Stimulated activated CD8-positive, alpha-beta memory T cell treated with anti-CD3 and anti-CD28 coated beads, Interleukin-7, amount 100 ng/mL, for 48 hours (primary cell): ENCODE measurements around the gene ZFHX3.

Source experiments
- DNase-seq, 2 donors: peaks; one replicate each; pipeline ENCODE4 v3.0.0-alpha.2; 2020; ENCODE audit warnings: low read depth in 1 of 2; ENCODE audit errors: extremely low read depth in 1 of 2

Gene ZFHX3

GRCh38 chr16:72811876-72812275 is 236.1 kb downstream of the ZFHX3 start:
- no peak for DNase-seq

- DNase-seq, result no peak
These were observed 236.7 kb downstream of the ZFHX3 start for GRCh38 chr16:72811188-72811720.

DNA sequence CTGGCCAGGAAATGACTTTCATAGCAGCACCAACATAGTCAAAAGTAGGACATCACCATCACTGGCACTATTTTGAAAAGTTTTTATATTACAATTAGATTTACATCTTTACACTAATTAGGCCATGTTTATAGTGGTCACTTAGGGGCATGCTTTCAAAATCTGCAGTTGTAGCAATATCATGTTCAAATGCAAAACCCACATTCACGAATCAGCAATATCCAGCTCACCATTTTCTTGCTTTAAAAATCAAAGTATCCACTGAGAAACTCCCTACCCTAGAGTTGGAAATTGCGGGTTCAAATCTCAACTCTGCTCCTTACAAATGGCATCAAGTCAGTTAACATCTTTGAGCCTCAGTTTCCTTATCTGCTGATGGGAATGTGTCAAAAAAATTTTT is 237.4 kb downstream of the ZFHX3 start:
- no peak for DNase-seq

DNA sequence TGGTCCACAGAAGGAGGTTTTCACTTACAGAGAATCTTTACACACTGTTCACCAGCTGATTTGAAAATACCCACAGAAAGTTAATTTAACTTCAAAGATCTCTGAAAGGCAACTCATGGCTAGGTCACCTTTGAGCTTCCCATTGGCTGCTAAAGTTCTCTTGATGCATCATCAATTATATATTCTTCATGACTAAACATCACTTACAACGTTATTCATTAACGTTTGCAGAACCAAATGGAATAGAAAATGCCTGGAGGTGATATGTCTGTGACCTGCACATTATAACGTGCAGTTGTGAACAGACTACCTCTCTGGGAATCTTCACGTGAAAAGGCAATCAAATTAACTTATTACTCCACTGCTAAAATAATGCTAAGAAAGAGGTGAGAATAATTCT is 238.5 kb downstream of the ZFHX3 start:
- no peak for DNase-seq

GRCh38 chr16:72808754-72809153 is 239.2 kb downstream of the ZFHX3 start:
- DNase-seq, result no peak

- DNase-seq, result no peak
These were observed 240.7 kb downstream of the ZFHX3 start for GRCh38 chr16:72807245-72807644.

GRCh38 chr16:72805486-72805885 is 242.4 kb downstream of the ZFHX3 start:
- DNase-seq, result no peak

GRCh38 chr16:72800524-72801161 is 247.3 kb downstream of the ZFHX3 start:
- no peak for DNase-seq

DNA sequence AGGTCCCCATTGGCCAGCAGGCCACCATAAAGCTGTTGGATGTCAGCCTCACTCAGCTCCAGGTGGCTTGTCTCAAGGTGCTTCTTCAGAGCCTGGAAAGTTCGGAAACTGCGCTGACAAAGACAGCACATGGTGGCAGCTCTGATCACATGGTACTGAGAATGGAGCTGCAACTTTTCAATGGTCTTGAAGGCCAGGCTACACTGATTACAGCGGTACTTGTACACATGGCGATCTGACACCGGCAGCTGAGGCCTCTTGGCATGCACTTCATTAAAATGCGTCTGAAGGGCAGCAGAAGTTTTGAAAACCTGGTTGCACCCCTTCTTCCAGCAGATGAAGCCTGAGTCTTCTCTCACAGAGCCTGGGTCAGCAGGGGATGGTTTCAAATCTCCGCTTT is 249.7 kb downstream of the ZFHX3 start:
- DNase-seq, result no peak

DNA sequence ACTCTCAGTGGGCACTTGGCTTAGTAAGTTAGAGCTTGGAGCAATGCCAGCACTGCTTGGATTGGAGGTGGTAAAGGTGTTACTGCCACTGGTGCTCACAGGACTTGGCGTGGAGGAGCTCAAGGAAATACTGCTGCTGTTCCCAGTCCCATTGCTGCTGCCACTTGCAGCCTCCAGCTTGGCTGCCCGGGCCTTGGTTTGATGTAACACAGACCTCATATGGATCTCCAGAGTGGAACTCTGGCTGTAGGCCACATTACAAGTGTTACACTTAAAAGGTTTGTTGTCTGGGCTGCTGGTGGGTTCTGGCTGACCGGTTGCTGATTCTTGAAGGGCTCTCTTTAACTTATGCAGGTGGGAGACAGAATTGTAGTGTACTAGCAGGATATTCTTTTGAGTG is 250.3 kb downstream of the ZFHX3 start:
- DNase-seq, result no peak

- no peak for DNase-seq
These were observed 251.7 kb downstream of the ZFHX3 start for GRCh38 chr16:72796222-72796621.

DNA sequence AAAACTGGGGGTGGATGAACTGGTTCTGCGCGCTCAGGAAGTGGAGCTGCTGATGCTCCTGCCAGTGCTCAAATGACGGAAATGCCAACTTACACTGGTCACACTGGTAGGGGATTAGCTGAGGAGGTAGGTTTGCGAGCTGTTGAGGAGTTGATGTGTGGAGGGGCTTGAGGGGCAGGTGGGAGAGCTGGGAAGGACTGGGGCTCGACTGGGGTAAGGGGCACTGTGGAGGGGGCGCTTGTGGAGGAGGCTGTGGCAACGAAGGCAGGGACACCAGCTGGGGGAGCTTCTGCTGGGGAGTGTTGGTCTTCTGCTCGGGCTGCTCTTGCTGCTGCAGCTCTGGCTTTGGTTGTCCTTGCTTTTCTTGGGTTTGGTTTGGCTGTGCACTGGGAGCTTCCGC is 252.9 kb downstream of the ZFHX3 start:
- no peak for DNase-seq

- DNase-seq, result no peak
These were observed 253.6 kb downstream of the ZFHX3 start for GRCh38 chr16:72794319-72794718.

DNA sequence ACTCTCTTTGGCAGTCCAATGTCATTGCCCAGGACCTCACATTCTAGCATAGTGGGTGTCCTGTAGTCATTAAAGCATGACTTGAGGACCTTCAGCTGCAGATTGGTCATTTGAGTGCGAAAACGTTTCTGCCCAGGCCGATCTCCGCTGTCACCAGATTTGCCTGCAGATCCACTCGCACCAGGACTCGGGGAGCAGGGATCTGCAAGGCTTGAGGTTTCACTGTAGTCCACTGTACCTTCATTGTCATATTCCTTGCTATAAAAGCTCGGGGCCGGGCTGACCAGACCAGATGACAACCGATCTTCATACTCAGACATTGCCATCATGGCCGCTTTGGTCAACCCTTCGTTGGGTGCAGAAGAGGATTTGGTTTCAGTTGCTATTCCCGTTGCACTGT is 254.2 kb downstream of the ZFHX3 start:
- DNase-seq, result no peak

- DNase-seq, result no peak
These were observed 254.9 kb downstream of the ZFHX3 start for GRCh38 chr16:72793017-72793416.

GRCh38 chr16:72791786-72792185 is 256.1 kb downstream of the ZFHX3 start:
- DNase-seq, result no peak

DNA sequence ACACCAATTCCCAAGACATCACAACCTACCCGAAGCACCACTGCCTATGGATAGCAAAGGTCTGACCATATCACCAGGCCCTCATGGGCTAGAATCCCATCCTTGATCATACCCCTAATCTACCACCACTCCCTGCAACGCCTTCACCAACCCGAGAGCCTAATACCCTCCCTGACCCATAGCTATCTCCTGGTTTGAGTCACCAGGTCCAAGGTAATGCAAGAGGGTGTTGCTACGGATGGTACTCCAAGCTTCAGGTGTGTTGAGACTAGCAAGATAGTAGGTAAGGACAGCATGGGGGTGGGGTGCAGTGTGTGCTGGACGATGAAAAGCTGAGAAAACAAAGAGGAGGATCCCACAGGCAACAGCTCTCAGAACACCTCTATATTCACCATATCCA is 258.0 kb downstream of the ZFHX3 start:
- DNase-seq, result no peak

GRCh38 chr16:72789465-72789864 is 258.5 kb downstream of the ZFHX3 start:
- no peak for DNase-seq

DNA sequence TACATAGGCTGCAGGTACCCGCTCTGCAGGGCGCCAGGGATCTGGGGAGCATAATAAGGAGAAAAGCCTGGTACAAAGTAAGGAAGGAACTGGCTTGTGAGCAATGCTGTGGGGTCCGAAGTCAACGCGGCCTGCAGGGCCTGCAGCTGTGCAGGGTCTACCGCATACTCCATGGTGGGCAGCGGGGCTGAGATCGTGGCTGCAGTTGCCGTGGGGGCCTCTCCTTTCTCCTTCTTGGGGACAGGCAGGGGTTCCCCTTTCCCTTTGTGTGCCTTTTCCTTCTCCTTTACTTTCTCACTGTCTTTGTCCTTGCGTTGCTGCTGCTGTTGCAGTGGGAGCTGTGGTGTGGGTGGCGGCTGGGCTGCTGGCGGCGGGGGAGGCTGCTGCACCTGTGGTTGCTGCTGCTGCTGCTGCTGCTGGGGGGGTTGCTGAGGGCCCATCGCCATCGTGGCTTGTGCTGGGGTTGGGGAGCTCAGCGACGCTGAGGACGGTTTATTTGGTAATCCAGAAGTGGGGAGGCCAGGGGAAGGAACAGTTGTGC is 259.6 kb downstream of the ZFHX3 start:
- DNase-seq, result no peak

GRCh38 chr16:72787514-72788268 is 260.2 kb downstream of the ZFHX3 start:
- peak; percentile 37 to 60 for DNase-seq

GRCh38 chr16:72787130-72787513 is 260.8 kb downstream of the ZFHX3 start:
- no peak for DNase-seq

DNA sequence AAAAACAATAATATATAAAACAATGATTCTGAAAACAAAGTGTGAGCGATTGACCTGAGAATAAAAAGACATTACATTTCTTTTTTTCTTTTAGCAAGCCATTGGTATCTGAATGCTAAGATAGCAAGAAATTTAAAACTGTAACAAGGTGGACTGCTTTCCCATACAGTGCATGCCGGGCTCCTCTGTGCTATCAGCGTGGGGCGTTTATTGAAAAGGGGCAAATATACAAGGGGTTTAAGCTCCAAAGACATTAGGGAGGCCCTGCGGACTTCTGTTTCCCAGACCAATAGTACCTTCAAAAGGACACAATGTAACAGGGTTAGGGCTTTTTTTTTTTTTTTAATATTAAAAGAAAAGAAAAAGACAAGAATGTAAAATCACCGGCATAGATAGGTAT is 261.3 kb downstream of the ZFHX3 start:
- no peak for DNase-seq
